ENCODE data around the gene FBXL7.

FBXL7 gene

DNA sequence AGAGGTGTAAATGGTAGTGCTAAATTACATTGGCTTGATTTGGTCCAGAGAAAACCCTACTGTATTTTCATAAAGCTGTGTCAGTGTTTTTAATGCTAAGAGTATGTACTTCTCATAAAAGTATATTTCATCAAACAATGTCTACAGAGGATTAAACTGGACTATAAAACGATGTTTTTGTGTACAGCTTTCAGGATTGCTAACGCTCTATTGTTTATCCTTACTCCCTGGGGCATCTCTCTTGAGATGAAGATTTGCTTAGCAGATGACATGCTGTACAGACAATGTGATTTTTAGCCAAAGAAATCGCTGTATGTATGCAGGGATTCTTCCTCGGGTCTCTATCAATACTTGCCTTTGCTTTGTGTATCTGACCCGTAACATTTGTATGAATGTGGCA lies 216.0 kb downstream of the FBXL7 start:
- H3K27me3 ChIP-seq (ENCODE audit: low read depth, low read length), result no peaks in the 10 kb centered on the region
- no peak overlapping the region for H3K27ac ChIP-seq (ENCODE audit: low read length)
- H3K4me3 ChIP-seq (ENCODE audit: low read length), result no peak overlapping the region
- H4K20me1 ChIP-seq (ENCODE audit: insufficient read depth, low read length), result no peaks in the 10 kb centered on the region
- no peaks in the 10 kb centered on the region for H3K4me1 ChIP-seq (ENCODE audit: low read length)
- no peak for TF ChIP-seq EZH2phosphoT487 (IDR thresholded peaks at IDR 0.05; ENCODE audit: low read depth)
- TF ChIP-seq, protein P1, sequence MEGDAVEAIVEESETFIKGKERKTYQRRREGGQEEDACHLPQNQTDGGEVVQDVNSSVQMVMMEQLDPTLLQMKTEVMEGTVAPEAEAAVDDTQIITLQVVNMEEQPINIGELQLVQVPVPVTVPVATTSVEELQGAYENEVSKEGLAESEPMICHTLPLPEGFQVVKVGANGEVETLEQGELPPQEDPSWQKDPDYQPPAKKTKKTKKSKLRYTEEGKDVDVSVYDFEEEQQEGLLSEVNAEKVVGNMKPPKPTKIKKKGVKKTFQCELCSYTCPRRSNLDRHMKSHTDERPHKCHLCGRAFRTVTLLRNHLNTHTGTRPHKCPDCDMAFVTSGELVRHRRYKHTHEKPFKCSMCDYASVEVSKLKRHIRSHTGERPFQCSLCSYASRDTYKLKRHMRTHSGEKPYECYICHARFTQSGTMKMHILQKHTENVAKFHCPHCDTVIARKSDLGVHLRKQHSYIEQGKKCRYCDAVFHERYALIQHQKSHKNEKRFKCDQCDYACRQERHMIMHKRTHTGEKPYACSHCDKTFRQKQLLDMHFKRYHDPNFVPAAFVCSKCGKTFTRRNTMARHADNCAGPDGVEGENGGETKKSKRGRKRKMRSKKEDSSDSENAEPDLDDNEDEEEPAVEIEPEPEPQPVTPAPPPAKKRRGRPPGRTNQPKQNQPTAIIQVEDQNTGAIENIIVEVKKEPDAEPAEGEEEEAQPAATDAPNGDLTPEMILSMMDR (IDR thresholded peaks at IDR 0.05; ENCODE audit: low read depth, low read length), result no peak
- no peaks in the 10 kb centered on the region for H3K9me3 ChIP-seq (ENCODE audit: insufficient read depth, low read length)
- no peak overlapping the region for H3K9ac ChIP-seq (ENCODE audit: low read length)
- no peak overlapping the region for H3K4me2 ChIP-seq (ENCODE audit: low read length)
- H3K36me3 ChIP-seq (replicated peaks; ENCODE audit: low read depth, low read length), result no peaks in the 10 kb centered on the region
- no peak overlapping the region for H2AFZ ChIP-seq (ENCODE audit: low read depth, low read length)
- H3K79me2 ChIP-seq (ENCODE audit: low read length), result no peaks in the 10 kb centered on the region

- Histone ChIP-seq H3K79me2 (ENCODE audit: low read length) (no peaks in the 10 kb centered on the region), H2AFZ (ENCODE audit: low read depth, low read length) (no peak overlapping the region), H3K4me2 (ENCODE audit: low read length) (no peak overlapping the region), H4K20me1 (ENCODE audit: insufficient read depth, low read length) (no peaks in the 10 kb centered on the region), H3K9ac (ENCODE audit: low read length) (no peak overlapping the region), H3K4me3 (ENCODE audit: low read length) (no peak overlapping the region), H3K36me3 (replicated peaks; ENCODE audit: low read depth, low read length) (no peaks in the 10 kb centered on the region), H3K9me3 (ENCODE audit: insufficient read depth, low read length) (no peaks in the 10 kb centered on the region), H3K4me1 (ENCODE audit: low read length) (no peaks in the 10 kb centered on the region), H3K27me3 (ENCODE audit: low read depth, low read length) (no peaks in the 10 kb centered on the region), H3K27ac (ENCODE audit: low read length) (no peak overlapping the region)
- TF ChIP-seq, protein P1 (IDR thresholded peaks at IDR 0.05; ENCODE audit: low read depth, low read length), result no peak
- TF ChIP-seq EZH2phosphoT487 (IDR thresholded peaks at IDR 0.05; ENCODE audit: low read depth), result no peak
Measured at GRCh38 chr5:15717001-15717400, 217.0 kb downstream of the FBXL7 start.

DNA sequence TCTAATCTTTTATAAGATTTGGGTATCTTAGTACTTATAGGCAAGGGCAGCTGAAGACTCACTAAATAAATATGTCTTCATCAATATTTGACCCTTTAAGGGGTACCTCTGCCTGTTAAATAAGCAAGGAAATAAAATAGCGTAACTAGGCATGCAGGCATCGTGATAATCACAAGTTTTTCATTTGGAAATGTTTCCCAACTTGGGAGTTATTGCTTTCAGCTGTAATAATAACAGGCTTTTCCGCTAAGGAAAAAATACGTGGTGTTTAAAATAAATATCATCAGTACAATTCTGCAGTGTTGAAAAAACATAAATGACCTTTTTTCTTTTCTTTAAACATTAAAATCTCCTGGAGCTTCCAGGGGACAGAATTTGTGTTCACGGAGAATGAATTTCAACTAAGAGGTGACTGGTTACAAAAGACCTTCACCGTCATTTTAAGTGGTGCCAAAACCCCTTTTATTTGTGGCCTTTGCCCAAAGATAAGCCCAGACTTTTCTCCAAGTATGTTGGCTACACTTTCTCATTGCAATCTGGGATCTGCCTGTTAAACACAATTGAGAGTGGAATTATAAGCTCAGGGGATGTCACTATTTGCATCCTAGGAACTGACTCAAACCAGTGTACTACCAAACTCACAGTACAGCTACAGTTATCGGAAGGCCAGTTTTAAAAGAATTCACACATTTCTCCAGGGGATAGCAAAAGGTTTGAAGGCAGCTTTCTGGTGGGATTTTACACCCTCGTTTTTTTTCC lies 218.6 kb downstream of the FBXL7 start:
- H2AFZ ChIP-seq (ENCODE audit: low read depth, low read length), result no peak overlapping the region
- H3K4me3 ChIP-seq (ENCODE audit: low read length), result no peak overlapping the region
- H3K27me3 ChIP-seq (ENCODE audit: low read depth, low read length), result no peaks in the 10 kb centered on the region
- no peaks in the 10 kb centered on the region for H3K79me2 ChIP-seq (ENCODE audit: low read length)
- H3K4me1 ChIP-seq (ENCODE audit: low read length), result no peaks in the 10 kb centered on the region
- no peak overlapping the region for H3K4me2 ChIP-seq (ENCODE audit: low read length)
- no peak overlapping the region for H3K9ac ChIP-seq (ENCODE audit: low read length)
- H3K36me3 ChIP-seq (replicated peaks; ENCODE audit: low read depth, low read length), result no peaks in the 10 kb centered on the region
- H3K27ac ChIP-seq (ENCODE audit: low read length), result no peak overlapping the region
- no peaks in the 10 kb centered on the region for H3K9me3 ChIP-seq (ENCODE audit: insufficient read depth, low read length)
- TF ChIP-seq EZH2phosphoT487 (IDR thresholded peaks at IDR 0.05; ENCODE audit: low read depth), result no peak
- TF ChIP-seq, protein P1 (IDR thresholded peaks at IDR 0.05; ENCODE audit: low read depth, low read length), result no peak
- H4K20me1 ChIP-seq (ENCODE audit: insufficient read depth, low read length), result no peaks in the 10 kb centered on the region

DNA sequence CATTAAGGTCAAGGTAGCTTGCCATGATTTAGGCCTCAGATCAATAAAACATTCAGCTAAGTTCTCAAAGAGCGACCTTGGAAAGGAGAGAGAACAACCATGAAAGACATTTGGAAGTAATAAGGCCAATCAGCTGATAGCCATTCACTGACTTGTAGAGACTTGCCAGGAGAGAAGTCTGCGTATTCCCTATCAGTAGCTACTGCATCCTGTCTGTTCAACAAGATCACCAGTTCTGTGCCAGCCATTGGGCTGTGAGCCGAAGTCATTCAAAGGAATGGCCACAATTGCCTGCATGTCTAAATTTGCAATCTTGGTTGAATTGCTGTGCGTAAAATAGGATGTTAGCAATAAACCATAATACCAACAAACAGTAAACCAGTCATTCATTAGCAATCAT lies 219.8 kb downstream of the FBXL7 start:
- H3K79me2 ChIP-seq (ENCODE audit: low read length), result no peaks in the 10 kb centered on the region
- H3K27me3 ChIP-seq (ENCODE audit: low read depth, low read length), result no peaks in the 10 kb centered on the region
- H3K27ac ChIP-seq (ENCODE audit: low read length), result no peak overlapping the region
- H4K20me1 ChIP-seq (ENCODE audit: insufficient read depth, low read length), result no peaks in the 10 kb centered on the region
- H3K9me3 ChIP-seq (ENCODE audit: insufficient read depth, low read length), result no peaks in the 10 kb centered on the region
- H3K9ac ChIP-seq (ENCODE audit: low read length), result no peak overlapping the region
- no peaks in the 10 kb centered on the region for H3K4me1 ChIP-seq (ENCODE audit: low read length)
- no peaks in the 10 kb centered on the region for H3K36me3 ChIP-seq (replicated peaks; ENCODE audit: low read depth, low read length)
- no peak overlapping the region for H3K4me3 ChIP-seq (ENCODE audit: low read length)
- TF ChIP-seq, protein P1 (IDR thresholded peaks at IDR 0.05; ENCODE audit: low read depth, low read length), result no peak
- TF ChIP-seq EZH2phosphoT487 (IDR thresholded peaks at IDR 0.05; ENCODE audit: low read depth), result no peak
- no peak overlapping the region for H2AFZ ChIP-seq (ENCODE audit: low read depth, low read length)
- no peak overlapping the region for H3K4me2 ChIP-seq (ENCODE audit: low read length)

All from OCI-LY3 (cell line).